Measurements from ENCODE around the gene OR2B3. TPM values are rescaled to one million over a fixed set of nuclear protein-coding genes. Genes with fewer than 3 reads are reported as not detected.
"Not testable (repeated sequence)": the region's sequence is repeated elsewhere in the genome, so short reads cannot be mapped to it uniquely, and the experiment has no call there.

OR2B3 gene
- total RNA-seq = not detected

- Histone ChIP-seq H3K27ac (no peak within 1 kb of the TSS), H3K4me1 (no peaks in the 10 kb centered on the region), H3K36me3 (no peaks in the 10 kb centered on the region), H3K4me3 (no peak within 1 kb of the TSS), H3K27me3 (no peaks in the 10 kb centered on the region), H3K9me3 (no peaks in the 10 kb centered on the region)
- TF ChIP-seq CTCF (IDR thresholded peaks at IDR 0.05) = no peak
- intact Hi-C loops (cut with DNase I) = no loop called here
- no peak for DNase-seq (ENCODE audit: low spot score in 2 of 2)
Observed at GRCh38 chr6:29087213-29087612, at the start of gene OR2B3. TSS of gene OR2B3 (minus strand) at chr6:29087313. CDS start at chr6:29087248, 65 bp downstream.

- TF ChIP-seq CTCF (IDR thresholded peaks at IDR 0.05) = no peak
- H3K27me3 ChIP-seq = no peaks in the 10 kb centered on the region
- no peak overlapping the region for H3K27ac ChIP-seq
- intact Hi-C loops (cut with DNase I) = no loop called here
- H3K4me1 ChIP-seq = no peaks in the 10 kb centered on the region
- no peak overlapping the region for H3K4me3 ChIP-seq
- no peaks in the 10 kb centered on the region for H3K36me3 ChIP-seq
- no peak for DNase-seq (ENCODE audit: low spot score in 2 of 2)
- H3K9me3 ChIP-seq = no peaks in the 10 kb centered on the region
Observed at GRCh38 chr6:29131691-29132090, 44.6 kb upstream of the OR2B3 start.

GRCh38 chr6:29130644-29131043 is 43.5 kb upstream of the OR2B3 start:
- Histone ChIP-seq H3K27me3 (no peaks in the 10 kb centered on the region), H3K9me3 (no peaks in the 10 kb centered on the region), H3K36me3 (no peaks in the 10 kb centered on the region), H3K27ac (no peak overlapping the region), H3K4me3 (no peak overlapping the region), H3K4me1 (no peaks in the 10 kb centered on the region)
- DNase-seq (ENCODE audit: low spot score in 2 of 2) = no peak
- no peak for TF ChIP-seq CTCF (IDR thresholded peaks at IDR 0.05)
- intact Hi-C loops (cut with DNase I) = no loop called here

GRCh38 chr6:29129326-29130012 is 42.4 kb upstream of the OR2B3 start:
- no peaks in the 10 kb centered on the region for H3K4me1 ChIP-seq
- H3K27ac ChIP-seq = no peak overlapping the region
- no peak for DNase-seq (ENCODE audit: low spot score in 2 of 2)
- H3K27me3 ChIP-seq = no peaks in the 10 kb centered on the region
- intact Hi-C loops (cut with DNase I) = no loop called here
- H3K9me3 ChIP-seq = no peaks in the 10 kb centered on the region
- no peaks in the 10 kb centered on the region for H3K36me3 ChIP-seq
- TF ChIP-seq CTCF (IDR thresholded peaks at IDR 0.05) = no peak
- H3K4me3 ChIP-seq = no peak overlapping the region

GRCh38 chr6:29114964-29115363 is 27.9 kb upstream of the OR2B3 start:
- H3K9me3 ChIP-seq; H3K4me3 ChIP-seq; DNase-seq (ENCODE audit: low spot score in 2 of 2); H3K36me3 ChIP-seq; H3K27me3 ChIP-seq; intact Hi-C loops (cut with DNase I); H3K4me1 ChIP-seq; H3K27ac ChIP-seq: not testable (repeated sequence)

- H3K36me3 ChIP-seq = no peaks in the 10 kb centered on the region
- DNase-seq (ENCODE audit: low spot score in 2 of 2) = no peak
- intact Hi-C loops (cut with DNase I) = no loop called here
- H3K27me3 ChIP-seq = no peaks in the 10 kb centered on the region
- H3K4me3 ChIP-seq = no peak overlapping the region
- no peaks in the 10 kb centered on the region for H3K4me1 ChIP-seq
- no peak overlapping the region for H3K27ac ChIP-seq
- no peak for TF ChIP-seq CTCF (IDR thresholded peaks at IDR 0.05)
- H3K9me3 ChIP-seq = no peaks in the 10 kb centered on the region
Observed at GRCh38 chr6:29112135-29112534, 25.0 kb upstream of the OR2B3 start.
